Measurements from ENCODE around the gene OTX1. TPM values are rescaled to one million over a fixed set of nuclear protein-coding genes. Genes with fewer than 3 reads are reported as not detected.

OTX1 gene
- total and polyA plus RNA-seq, 2 of the 4 experiments (the other 2 are of a cell fraction) = 0.03 TPM; not detected in 1

DNA sequence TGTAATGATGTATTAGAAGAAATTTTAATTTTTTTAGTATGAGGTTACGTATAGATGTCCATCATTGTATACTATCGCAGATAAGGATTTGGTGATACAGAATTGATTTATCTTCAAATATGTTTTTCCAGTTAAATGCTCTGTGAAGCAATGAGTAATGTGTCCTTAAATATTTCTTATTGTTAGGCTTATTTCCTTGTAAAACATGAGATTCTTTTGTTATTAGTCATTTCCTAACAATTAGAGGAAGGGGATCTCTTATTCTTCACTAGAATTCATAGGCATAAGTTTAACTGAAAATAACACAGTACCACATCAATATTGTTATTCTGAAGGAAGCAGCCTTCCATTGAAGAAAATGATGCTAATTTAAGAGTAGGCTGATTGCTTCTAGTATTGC, 15.5 kb upstream of the OTX1 start:
- Histone ChIP-seq H3K56ac (ENCODE audit: extremely low read depth, insufficient read depth, low read length) (no peak overlapping the region), H2AFZ (replicated peaks; ENCODE audit: low read length, poor library complexity) (no peak overlapping the region), H3K27ac (ENCODE audit: insufficient read depth, low read length) (no peak overlapping the region), H2BK20ac (ENCODE audit: low read depth, low read length) (no peak overlapping the region), H3K79me1 (ENCODE audit: low read depth in 1 of 2, low read length in 2 of 2) (no peaks in the 10 kb centered on the region; a peak in 1 of 4 replicates), H4K5ac (ENCODE audit: low read depth, low read length) (no peak overlapping the region), H3K4me3 (ENCODE audit: insufficient read depth, low read depth, low read length) (no peak overlapping the region), H3K4me1 (ENCODE audit: control insufficient read depth, insufficient read depth, low read length) (no peaks in the 10 kb centered on the region), H3K23ac (ENCODE audit: low read depth, low read length) (no peak overlapping the region), H2BK15ac (ENCODE audit: low read depth, low read length) (no peak overlapping the region), H3K27me3 (ENCODE audit: control insufficient read depth, insufficient read depth, low read length) (no peaks in the 10 kb centered on the region), H3K14ac (replicated peaks; ENCODE audit: low read depth, low read length) (no peak overlapping the region), H2BK5ac (ENCODE audit: low read depth, low read length, poor library complexity, severe bottlenecking) (no peak overlapping the region), H4K91ac (ENCODE audit: insufficient read depth, low read depth, low read length) (no peak overlapping the region), H3K4ac (ENCODE audit: low read depth, low read length) (no peak overlapping the region), H3K9me1 (ENCODE audit: insufficient read depth, low read length) (peaks cover 3% of the 10 kb centered on the region; the same call in 1 of the 2 replicates), H3K18ac (ENCODE audit: low read depth, low read length) (no peak overlapping the region), H3K36me3 (ENCODE audit: control insufficient read depth, insufficient read depth, low read length) (no peaks in the 10 kb centered on the region), H4K20me1 (ENCODE audit: insufficient read depth, low read length) (no peaks in the 10 kb centered on the region), H3K9me3 (ENCODE audit: control insufficient read depth, insufficient read depth, low read length) (no peaks in the 10 kb centered on the region), H2AK9ac (replicated peaks; ENCODE audit: low read depth, low read length, poor library complexity) (no peak overlapping the region), H2AK5ac (ENCODE audit: low read depth, low read length) (no peak overlapping the region), H4K8ac (ENCODE audit: low read depth in 2 of 2, low read length in 2 of 2) (no peak overlapping the region), H3K9ac (ENCODE audit: low read depth, low read length) (no peak overlapping the region), H2BK120ac (ENCODE audit: low read depth, low read length) (no peak overlapping the region), H3K4me2 (ENCODE audit: low read depth, low read length) (no peak overlapping the region)
- in situ Hi-C loops (cut with MboI; ENCODE audit: low sequenced_read_pairs) (loop anchor here (25.0 kb wide), 1 partner anchor 573 kb away; no protein-coding TSS in a partner anchor), dilution Hi-C loops (cut with HindIII; ENCODE audit: low sequenced_read_pairs, unreplicated experiment) (no loop called here), intact Hi-C loops (cut with micrococcal nuclease) (no loop called here)
- ChIA-PET CTCF (no interaction called here), POLR2A (ENCODE audit: unreplicated experiment) (no interaction called here)
- no peak for DNase-seq
- no peak for TF ChIP-seq SMC3 (IDR thresholded peaks at IDR 0.05; ENCODE audit: low read depth, low read length)
- TF ChIP-seq CEBPB (IDR thresholded peaks at IDR 0.05; ENCODE audit: low read depth, low read length) = no peak
- TF ChIP-seq, protein P1, sequence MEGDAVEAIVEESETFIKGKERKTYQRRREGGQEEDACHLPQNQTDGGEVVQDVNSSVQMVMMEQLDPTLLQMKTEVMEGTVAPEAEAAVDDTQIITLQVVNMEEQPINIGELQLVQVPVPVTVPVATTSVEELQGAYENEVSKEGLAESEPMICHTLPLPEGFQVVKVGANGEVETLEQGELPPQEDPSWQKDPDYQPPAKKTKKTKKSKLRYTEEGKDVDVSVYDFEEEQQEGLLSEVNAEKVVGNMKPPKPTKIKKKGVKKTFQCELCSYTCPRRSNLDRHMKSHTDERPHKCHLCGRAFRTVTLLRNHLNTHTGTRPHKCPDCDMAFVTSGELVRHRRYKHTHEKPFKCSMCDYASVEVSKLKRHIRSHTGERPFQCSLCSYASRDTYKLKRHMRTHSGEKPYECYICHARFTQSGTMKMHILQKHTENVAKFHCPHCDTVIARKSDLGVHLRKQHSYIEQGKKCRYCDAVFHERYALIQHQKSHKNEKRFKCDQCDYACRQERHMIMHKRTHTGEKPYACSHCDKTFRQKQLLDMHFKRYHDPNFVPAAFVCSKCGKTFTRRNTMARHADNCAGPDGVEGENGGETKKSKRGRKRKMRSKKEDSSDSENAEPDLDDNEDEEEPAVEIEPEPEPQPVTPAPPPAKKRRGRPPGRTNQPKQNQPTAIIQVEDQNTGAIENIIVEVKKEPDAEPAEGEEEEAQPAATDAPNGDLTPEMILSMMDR (conservative IDR thresholded peaks at IDR 0.05; ENCODE audit: low read depth, low read length) = no peak
- no peak for TF ChIP-seq FOS (IDR thresholded peaks at IDR 0.05; ENCODE audit: low read depth, low read length)
- no peak for TF ChIP-seq BHLHE40 (IDR thresholded peaks at IDR 0.05; ENCODE audit: low read depth, low read length)
- TF ChIP-seq POLR2A (IDR thresholded peaks at IDR 0.05; ENCODE audit: low read depth, low read length) = no peak
- TF ChIP-seq, protein P2, sequence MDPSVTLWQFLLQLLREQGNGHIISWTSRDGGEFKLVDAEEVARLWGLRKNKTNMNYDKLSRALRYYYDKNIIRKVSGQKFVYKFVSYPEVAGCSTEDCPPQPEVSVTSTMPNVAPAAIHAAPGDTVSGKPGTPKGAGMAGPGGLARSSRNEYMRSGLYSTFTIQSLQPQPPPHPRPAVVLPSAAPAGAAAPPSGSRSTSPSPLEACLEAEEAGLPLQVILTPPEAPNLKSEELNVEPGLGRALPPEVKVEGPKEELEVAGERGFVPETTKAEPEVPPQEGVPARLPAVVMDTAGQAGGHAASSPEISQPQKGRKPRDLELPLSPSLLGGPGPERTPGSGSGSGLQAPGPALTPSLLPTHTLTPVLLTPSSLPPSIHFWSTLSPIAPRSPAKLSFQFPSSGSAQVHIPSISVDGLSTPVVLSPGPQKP (IDR thresholded peaks at IDR 0.05; ENCODE audit: borderline replicate concordance, low read depth, low read length) = no peak
- no peak for TF ChIP-seq MXI1 (IDR thresholded peaks at IDR 0.05; ENCODE audit: borderline replicate concordance, low read depth, low read length)
- TF ChIP-seq RFX5 (IDR thresholded peaks at IDR 0.05; ENCODE audit: low read depth, low read length) = no peak
- no peak for TF ChIP-seq CHD1 (IDR thresholded peaks at IDR 0.05; ENCODE audit: low read depth, low read length)
- TF ChIP-seq RAD21 (IDR thresholded peaks at IDR 0.05; ENCODE audit: low read length) = no peak
- TF ChIP-seq NFE2L2 (IDR thresholded peaks at IDR 0.05; ENCODE audit: low read depth, low read length) = no peak
- TF ChIP-seq RCOR1 (IDR thresholded peaks at IDR 0.05; ENCODE audit: insufficient replicate concordance, low read length) = no peak
- TF ChIP-seq, protein P3, sequence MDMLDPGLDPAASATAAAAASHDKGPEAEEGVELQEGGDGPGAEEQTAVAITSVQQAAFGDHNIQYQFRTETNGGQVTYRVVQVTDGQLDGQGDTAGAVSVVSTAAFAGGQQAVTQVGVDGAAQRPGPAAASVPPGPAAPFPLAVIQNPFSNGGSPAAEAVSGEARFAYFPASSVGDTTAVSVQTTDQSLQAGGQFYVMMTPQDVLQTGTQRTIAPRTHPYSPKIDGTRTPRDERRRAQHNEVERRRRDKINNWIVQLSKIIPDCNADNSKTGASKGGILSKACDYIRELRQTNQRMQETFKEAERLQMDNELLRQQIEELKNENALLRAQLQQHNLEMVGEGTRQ (IDR thresholded peaks at IDR 0.05; ENCODE audit: low read depth, low read length) = no peak
- TF ChIP-seq MAFK (IDR thresholded peaks at IDR 0.05; ENCODE audit: low read depth, low read length) = no peak
- no peak for TF ChIP-seq MAZ (IDR thresholded peaks at IDR 0.05; ENCODE audit: borderline replicate concordance, low read depth, low read length)
- WGBS, 2 experiments (ENCODE audit: extremely low coverage in 2 of 2, insufficient read length in 1 of 2) = no CpG with 5 or more reads among the region's 2 CpGs
- no TSS peak for BruUV-seq (replicated peaks)
- ATAC-seq (ENCODE audit: low read depth) = no peak

Measured in IMR-90 (cell line).